Measurements from ENCODE around the gene ARID1A. TPM values are rescaled to one million over a fixed set of nuclear protein-coding genes. Genes with fewer than 3 reads are reported as not detected.

Gene ARID1A
- total and polyA plus RNA-seq, 9 of the 15 experiments (the other 6 are each of a cell fraction or from before 2014, with no cell fraction given) = 8.3 to 88.3 (median 22.5) TPM

GRCh38 chr1:26826261-26827105, 130.7 kb downstream of the ARID1A start, which contains the start of gene ZDHHC18 (continued):
- TF ChIP-seq BRCA1 (IDR thresholded peaks at IDR 0.05) (no peak), BRCA1 (CRISPR knock-in tag; IDR thresholded peaks at IDR 0.05) (no peak), E4F1 (CRISPR knock-in tag; IDR thresholded peaks at IDR 0.05; ENCODE audit: borderline replicate concordance) (no peak), MTA1 (IDR thresholded peaks at IDR 0.05; ENCODE audit: borderline replicate concordance) (no peak), SMARCA4 (IDR thresholded peaks at IDR 0.05) (no peak), ZBTB12 (CRISPR knock-in tag; IDR thresholded peaks at IDR 0.05) (no peak), SPI1 (IDR thresholded peaks at IDR 0.05; ENCODE audit: borderline replicate concordance, low read depth, low read length) (no peak), ZNF444 (CRISPR knock-in tag; IDR thresholded peaks at IDR 0.05) (no peak), ETS2 (tag; IDR thresholded peaks at IDR 0.05; ENCODE audit: borderline replicate concordance, poor library complexity, severe bottlenecking) (no peak), ZBTB7A (IDR thresholded peaks at IDR 0.05; ENCODE audit: borderline replicate concordance, control insufficient read depth, low read depth, low read length) (peak; percentile 77; the same call in 1 of the 2 replicates), MTF1 (CRISPR knock-in tag; IDR thresholded peaks at IDR 0.05; ENCODE audit: borderline replicate concordance) (no peak), ZNF174 (CRISPR knock-in tag; IDR thresholded peaks at IDR 0.05) (no peak), ZNF232 (CRISPR knock-in tag; IDR thresholded peaks at IDR 0.05) (no peak), DDX20 (tag; IDR thresholded peaks at IDR 0.05; ENCODE audit: low read depth) (no peak), ZNF146 (CRISPR knock-in tag; IDR thresholded peaks at IDR 0.05; ENCODE audit: unreplicated experiment) (no peak), KDM1A (IDR thresholded peaks at IDR 0.05) (no peak), FOXJ2 (tag; IDR thresholded peaks at IDR 0.05) (no peak)
- TF ChIP-seq, protein P1, sequence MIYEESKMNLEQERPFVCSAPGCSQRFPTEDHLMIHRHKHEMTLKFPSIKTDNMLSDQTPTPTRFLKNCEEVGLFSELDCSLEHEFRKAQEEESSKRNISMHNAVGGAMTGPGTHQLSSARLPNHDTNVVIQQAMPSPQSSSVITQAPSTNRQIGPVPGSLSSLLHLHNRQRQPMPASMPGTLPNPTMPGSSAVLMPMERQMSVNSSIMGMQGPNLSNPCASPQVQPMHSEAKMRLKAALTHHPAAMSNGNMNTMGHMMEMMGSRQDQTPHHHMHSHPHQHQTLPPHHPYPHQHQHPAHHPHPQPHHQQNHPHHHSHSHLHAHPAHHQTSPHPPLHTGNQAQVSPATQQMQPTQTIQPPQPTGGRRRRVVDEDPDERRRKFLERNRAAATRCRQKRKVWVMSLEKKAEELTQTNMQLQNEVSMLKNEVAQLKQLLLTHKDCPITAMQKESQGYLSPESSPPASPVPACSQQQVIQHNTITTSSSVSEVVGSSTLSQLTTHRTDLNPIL (CRISPR knock-in tag; IDR thresholded peaks at IDR 0.05) = no peak
- TF ChIP-seq, protein P2, sequence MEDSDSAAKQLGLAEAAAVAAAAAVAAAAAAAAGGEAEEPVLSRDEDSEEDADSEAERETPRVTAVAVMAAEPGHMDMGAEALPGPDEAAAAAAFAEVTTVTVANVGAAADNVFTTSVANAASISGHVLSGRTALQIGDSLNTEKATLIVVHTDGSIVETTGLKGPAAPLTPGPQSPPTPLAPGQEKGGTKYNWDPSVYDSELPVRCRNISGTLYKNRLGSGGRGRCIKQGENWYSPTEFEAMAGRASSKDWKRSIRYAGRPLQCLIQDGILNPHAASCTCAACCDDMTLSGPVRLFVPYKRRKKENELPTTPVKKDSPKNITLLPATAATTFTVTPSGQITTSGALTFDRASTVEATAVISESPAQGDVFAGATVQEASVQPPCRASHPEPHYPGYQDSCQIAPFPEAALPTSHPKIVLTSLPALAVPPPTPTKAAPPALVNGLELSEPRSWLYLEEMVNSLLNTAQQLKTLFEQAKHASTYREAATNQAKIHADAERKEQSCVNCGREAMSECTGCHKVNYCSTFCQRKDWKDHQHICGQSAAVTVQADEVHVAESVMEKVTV (CRISPR knock-in tag; IDR thresholded peaks at IDR 0.05) = no peak

Measured in K562 (cell line).